PC-3 (cell line): Measurements from ENCODE around the gene PIK3R5. TPM values are rescaled to one million over a fixed set of nuclear protein-coding genes. Genes with fewer than 3 reads are reported as not detected.
A peak's percentile ranks its signal among the peaks of the same experiment; 100 is the strongest.

ENCODE experiments used
- ATAC-seq: fragments of 200-7000 bp; cut with Tn5 transposase; 2 replicates; pipeline ENCODE4 v1.9.1; 2020; ENCODE audit warnings: mild to moderate bottlenecking, moderate library complexity
- BruUV-seq: library from RNA; stranded (reverse); fragments of 400-500 nt; replicated peaks from 2 replicates; lab custom pipeline; 2021; lab: Mats Ljungman, UMichigan
- CTCF ChIA-PET: fragments of 300-600 bp; sonication (Branson Sonifier 250); formaldehyde crosslinking; loops from one replicate; lab custom pipeline; 2022; ENCODE audit warnings: antibody characterized with exemption; lab: Charles Lee
- POLR2A ChIA-PET: fragments of 300-600 bp; sonication (Branson Sonifier 250); formaldehyde crosslinking; loops from one replicate; lab custom pipeline; 2022; ENCODE audit warnings: antibody characterized with exemption; ENCODE audit not compliant: unreplicated experiment; lab: Charles Lee
- DNase-seq: peaks from one replicate; pipeline ENCODE4 v3.0.0-alpha.2; 2015
- H2AFZ ChIP-seq: fragments of 300-600 bp; sonication (generic); 2 replicates; pipeline ENCODE4 v1.6.0; 2016; ENCODE audit warnings: antibody characterized with exemption, low read length
- H3F3A ChIP-seq: fragments of 300-600 bp; sonication (generic); one replicate; pipeline ENCODE4 v1.6.0; 2017; ENCODE audit warnings: antibody characterized with exemption, low read length, control low read depth, mild to moderate bottlenecking; ENCODE audit not compliant: unreplicated experiment
- H3K27ac ChIP-seq: fragments of 300-600 bp; sonication (generic); 2 replicates; pipeline ENCODE4 v1.5.1; 2016; ENCODE audit warnings: mild to moderate bottlenecking, low read length
- H3K27me3 ChIP-seq: fragments of 300-600 bp; sonication (generic); 2 replicates; pipeline ENCODE4 v1.6.1; 2016; ENCODE audit warnings: low read length, mixed read lengths
- H3K36me3 ChIP-seq: fragments of 300-600 bp; sonication (generic); 2 replicates; pipeline ENCODE4 v1.6.1; 2016; ENCODE audit warnings: low read depth, mixed run types, low read length, mixed read lengths
- H3K4me1 ChIP-seq: fragments of 300-600 bp; sonication (generic); 2 replicates; pipeline ENCODE4 v1.5.1; 2016; ENCODE audit warnings: low read length; ENCODE audit not compliant: insufficient read depth
- H3K4me2 ChIP-seq: fragments of 300-600 bp; sonication (generic); 2 replicates; pipeline ENCODE4 v1.6.0; 2016; ENCODE audit warnings: low read length
- H3K4me3 ChIP-seq: fragments of 300-600 bp; sonication (generic); 2 replicates; pipeline ENCODE4 v1.5.1; 2016; ENCODE audit warnings: mild to moderate bottlenecking, low read length, mixed read lengths
- H3K79me2 ChIP-seq: fragments of 300-600 bp; sonication (generic); 2 replicates; pipeline ENCODE4 v1.6.1; 2017; ENCODE audit warnings: low read length, mixed read lengths
- H3K9ac ChIP-seq: fragments of 300-600 bp; sonication (generic); 2 replicates; pipeline ENCODE4 v1.6.0; 2016; ENCODE audit warnings: mild to moderate bottlenecking, low read length
- H3K9me2 ChIP-seq: fragments of 300-600 bp; sonication (generic); replicated peaks from 2 replicates; pipeline ENCODE4 v1.6.1; 2016; ENCODE audit warnings: mixed run types, low read length, mixed read lengths
- H3K9me3 ChIP-seq: fragments of 300-600 bp; sonication (generic); 2 replicates; pipeline ENCODE4 v1.6.1; 2016; ENCODE audit warnings: low read length, mixed read lengths
- H4K20me1 ChIP-seq: fragments of 300-600 bp; sonication (generic); 2 replicates; pipeline ENCODE4 v1.6.1; 2016; ENCODE audit warnings: low read length, mixed read lengths
- CTCF ChIP-seq: fragments of 300-600 bp; sonication (generic); conservative IDR thresholded peaks from 2 replicates; pipeline ENCODE4 v1.5.1; 2017; ENCODE audit warnings: antibody characterized with exemption, low read depth, mild to moderate bottlenecking, low read length
- EZH2 ChIP-seq: fragments of 300-600 bp; sonication (generic); IDR thresholded peaks from one replicate; pipeline ENCODE4 v1.6.1; 2017; ENCODE audit warnings: antibody characterized with exemption, mild to moderate bottlenecking, low read length; ENCODE audit not compliant: unreplicated experiment
- EZH2phosphoT487 ChIP-seq: fragments of 300-600 bp; sonication (generic); IDR thresholded peaks from 2 replicates; pipeline ENCODE4 v1.6.1; 2018; ENCODE audit warnings: mild to moderate bottlenecking, antibody characterized with exemption, low read length, borderline replicate concordance
- intact Hi-C: fragments of 100-400 bp; cut with micrococcal nuclease; formaldehyde crosslinking; loops from 2 replicates; pipeline ENCODE4 v1.9.0; 2023
- total RNA-seq: library from RNA; depleted of rRNA; stranded (reverse); fragments of >200 nt; gene quantifications from 2 replicates; pipeline ENCODE4 v1.2.3, GENCODE V29; 2014

The PIK3R5 gene
- total RNA-seq, 1 experiment from 2014 or later, result not detected

GRCh38 chr17:8997994-8998628 lies 32.6 kb upstream of the PIK3R5 start:
- BruUV-seq, result no TSS peak
- Histone ChIP-seq H3K9ac (no peak overlapping the region), H3K36me3 (no peaks in the 10 kb centered on the region; the same call in 1 of the 2 replicates), H3K4me2 (no peak overlapping the region), H3K9me3 (no peaks in the 10 kb centered on the region), H3K9me2 (no peaks in the 10 kb centered on the region), H3F3A (no peaks in the 10 kb centered on the region), H2AFZ (peak overlapping the region; percentile 15; the same call in 1 of the 2 replicates), H3K27ac (no peak overlapping the region), H3K79me2 (no peaks in the 10 kb centered on the region), H3K4me3 (no peak overlapping the region), H4K20me1 (no peaks in the 10 kb centered on the region), H3K4me1 (no peaks in the 10 kb centered on the region), H3K27me3 (no peaks in the 10 kb centered on the region)
- ChIA-PET POLR2A (no interaction called here), CTCF (interaction anchor here (1.0 kb wide), 1 partner anchor 109 kb away, joined by 3 read pairs; no protein-coding TSS in a partner anchor)
- intact Hi-C loops, result no loop called here
- peak; percentile 65 for DNase-seq
- TF ChIP-seq EZH2phosphoT487 (no peak), EZH2 (no peak), CTCF (peak; percentile 92)
- peak; percentile 64; the same call in 1 of the 2 replicates for ATAC-seq

DNA sequence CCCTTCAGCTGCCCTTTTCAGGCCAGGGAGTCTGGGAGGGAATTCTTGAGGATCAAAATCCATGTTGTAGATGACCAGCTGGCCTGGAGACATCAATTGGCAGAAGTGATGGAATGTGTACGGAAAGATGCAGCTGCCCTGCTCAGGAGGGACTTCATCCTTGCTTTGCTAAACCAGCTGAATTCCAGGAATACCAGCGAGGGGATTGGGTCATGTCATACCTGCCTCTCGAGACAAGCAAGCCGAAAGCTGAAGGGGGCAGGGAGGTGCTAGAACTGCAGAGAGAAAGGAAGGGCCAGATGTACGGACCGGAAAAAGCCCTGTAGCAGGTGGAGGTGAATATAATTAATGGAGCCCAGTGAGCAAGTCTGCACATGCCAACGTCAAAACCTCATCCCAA lies 30.2 kb upstream of the PIK3R5 start:
- Histone ChIP-seq H3K9me2 (no peaks in the 10 kb centered on the region), H3F3A (no peaks in the 10 kb centered on the region), H3K9ac (no peak overlapping the region), H2AFZ (no peak overlapping the region), H3K27me3 (no peaks in the 10 kb centered on the region), H4K20me1 (no peaks in the 10 kb centered on the region), H3K36me3 (no peaks in the 10 kb centered on the region; the same call in 1 of the 2 replicates), H3K79me2 (no peaks in the 10 kb centered on the region), H3K4me3 (no peak overlapping the region), H3K9me3 (no peaks in the 10 kb centered on the region), H3K4me1 (no peaks in the 10 kb centered on the region), H3K4me2 (no peak overlapping the region), H3K27ac (no peak overlapping the region)
- no TSS peak for BruUV-seq
- POLR2A ChIA-PET, result no interaction called here
- ATAC-seq (no peak), DNase-seq (no peak)
- intact Hi-C loops, result no loop called here
- TF ChIP-seq EZH2 (no peak), CTCF (no peak), EZH2phosphoT487 (no peak)
- CTCF ChIA-PET, result no interaction called here

DNA sequence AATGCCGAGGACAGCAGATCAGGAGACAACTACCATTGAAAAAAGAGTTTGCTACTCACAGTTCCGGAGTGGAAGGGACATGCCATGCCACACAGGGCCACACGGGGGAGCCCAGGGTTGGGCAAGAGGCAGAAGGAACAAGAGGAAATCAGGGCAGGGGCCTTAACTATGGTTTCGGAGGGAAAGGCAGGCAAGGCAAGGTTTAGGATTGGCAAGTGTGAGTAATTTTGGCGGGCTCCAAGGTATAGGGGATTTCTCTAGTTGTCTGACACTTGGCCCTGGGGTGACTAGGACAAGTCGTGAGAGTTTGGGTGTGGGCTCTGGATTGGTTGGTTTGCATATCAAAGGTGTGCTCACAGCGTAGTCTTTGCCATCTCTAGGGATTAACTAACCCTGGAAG lies 28.8 kb upstream of the PIK3R5 start:
- Histone ChIP-seq H3K4me1 (no peaks in the 10 kb centered on the region), H3K9ac (no peak overlapping the region), H3K4me2 (no peak overlapping the region), H3K79me2 (no peaks in the 10 kb centered on the region), H3K36me3 (no peaks in the 10 kb centered on the region; the same call in 1 of the 2 replicates), H3K4me3 (no peak overlapping the region), H4K20me1 (no peaks in the 10 kb centered on the region), H3K27me3 (no peaks in the 10 kb centered on the region), H3F3A (no peaks in the 10 kb centered on the region), H3K9me2 (no peaks in the 10 kb centered on the region), H3K9me3 (no peaks in the 10 kb centered on the region), H2AFZ (no peak overlapping the region), H3K27ac (no peak overlapping the region)
- CTCF ChIA-PET, result no interaction called here
- DNase-seq (peak; percentile 38), ATAC-seq (no peak)
- TF ChIP-seq EZH2 (no peak), CTCF (peak; percentile 51)
- intact Hi-C loops, result no loop called here
- POLR2A ChIA-PET, result no interaction called here
- BruUV-seq, result no TSS peak
